Measurements from ENCODE around the gene BTF3.

- TF ChIP-seq POLR2A (IDR thresholded peaks at IDR 0.05): no peak
- TF ChIP-seq, protein P1, sequence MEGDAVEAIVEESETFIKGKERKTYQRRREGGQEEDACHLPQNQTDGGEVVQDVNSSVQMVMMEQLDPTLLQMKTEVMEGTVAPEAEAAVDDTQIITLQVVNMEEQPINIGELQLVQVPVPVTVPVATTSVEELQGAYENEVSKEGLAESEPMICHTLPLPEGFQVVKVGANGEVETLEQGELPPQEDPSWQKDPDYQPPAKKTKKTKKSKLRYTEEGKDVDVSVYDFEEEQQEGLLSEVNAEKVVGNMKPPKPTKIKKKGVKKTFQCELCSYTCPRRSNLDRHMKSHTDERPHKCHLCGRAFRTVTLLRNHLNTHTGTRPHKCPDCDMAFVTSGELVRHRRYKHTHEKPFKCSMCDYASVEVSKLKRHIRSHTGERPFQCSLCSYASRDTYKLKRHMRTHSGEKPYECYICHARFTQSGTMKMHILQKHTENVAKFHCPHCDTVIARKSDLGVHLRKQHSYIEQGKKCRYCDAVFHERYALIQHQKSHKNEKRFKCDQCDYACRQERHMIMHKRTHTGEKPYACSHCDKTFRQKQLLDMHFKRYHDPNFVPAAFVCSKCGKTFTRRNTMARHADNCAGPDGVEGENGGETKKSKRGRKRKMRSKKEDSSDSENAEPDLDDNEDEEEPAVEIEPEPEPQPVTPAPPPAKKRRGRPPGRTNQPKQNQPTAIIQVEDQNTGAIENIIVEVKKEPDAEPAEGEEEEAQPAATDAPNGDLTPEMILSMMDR (IDR thresholded peaks at IDR 0.05): no peak
Observed at GRCh38 chr5:73450672-73451223, 47.5 kb upstream of the BTF3 start.
